SJSA1 (cell line): Measurements from ENCODE around the gene CMSS1. TPM values are rescaled to one million over a fixed set of nuclear protein-coding genes. Genes with fewer than 3 reads are reported as not detected.

ENCODE experiments used
- DNase-seq, 2 experiments: peaks; one replicate each; pipeline ENCODE4 v3.0.0-alpha.2; 2015 to 2020; ENCODE audit warnings: low spot score in 2 of 2, low read depth in 1 of 2
- H3K27ac ChIP-seq: fragments of 250-450 bp; sonication (Bioruptor Pico); 2 replicates; pipeline ENCODE4 v1.5.1; 2020; ENCODE audit warnings: mild to moderate bottlenecking, moderate library complexity
- H3K27me3 ChIP-seq: fragments of 250-450 bp; sonication (Bioruptor Pico); replicated peaks from 2 replicates; pipeline ENCODE4 v1.5.1; 2020; ENCODE audit warnings: mild to moderate bottlenecking, moderate library complexity
- H3K36me3 ChIP-seq: fragments of 250-450 bp; sonication (Bioruptor Pico); 2 replicates; pipeline ENCODE4 v1.5.1; 2020; ENCODE audit warnings: mild to moderate bottlenecking
- H3K4me1 ChIP-seq: fragments of 250-450 bp; sonication (Bioruptor Pico); replicated peaks from 2 replicates; pipeline ENCODE4 v1.6.1; 2021; ENCODE audit warnings: mild to moderate bottlenecking
- H3K4me3 ChIP-seq: fragments of 250-450 bp; sonication (Bioruptor Pico); 2 replicates; pipeline ENCODE4 v1.5.1; 2020; ENCODE audit warnings: mild to moderate bottlenecking
- H3K9me3 ChIP-seq: fragments of 250-450 bp; sonication (Bioruptor Pico); replicated peaks from 2 replicates; pipeline ENCODE4 v1.5.1; 2020; ENCODE audit warnings: mild to moderate bottlenecking
- total RNA-seq: library from RNA; depleted of rRNA; stranded (reverse); fragments of >200 nt; shearing (Covaris generic); gene quantifications from 2 replicates; pipeline ENCODE4 v1.2.3, GENCODE V29; 2014

The CMSS1 gene
- total RNA-seq, 1 experiment from 2014 or later, result 29.5 TPM

GRCh38 chr3:99938270-99938911 lies 120.7 kb downstream of the CMSS1 start:
- Histone ChIP-seq H3K27me3 (no peaks in the 10 kb centered on the region), H3K27ac (peak overlapping the region; percentile 36; the same call in 1 of the 2 replicates), H3K4me1 (peaks cover 27% of the 10 kb centered on the region), H3K9me3 (no peaks in the 10 kb centered on the region), H3K36me3 (no peaks in the 10 kb centered on the region), H3K4me3 (no peak overlapping the region)
- DNase-seq, result no peak

- Histone ChIP-seq H3K4me3 (no peak overlapping the region), H3K36me3 (no peaks in the 10 kb centered on the region), H3K9me3 (no peaks in the 10 kb centered on the region), H3K27me3 (no peaks in the 10 kb centered on the region), H3K4me1 (peaks cover 41% of the 10 kb centered on the region), H3K27ac (no peak overlapping the region)
- no peak for DNase-seq
These were observed 122.2 kb downstream of the CMSS1 start for GRCh38 chr3:99939876-99940275.

GRCh38 chr3:99940350-99940749 lies 122.7 kb downstream of the CMSS1 start:
- H3K27ac ChIP-seq, result no peak overlapping the region
- H3K36me3 ChIP-seq, result no peaks in the 10 kb centered on the region
- H3K4me1 ChIP-seq, result peaks cover 44% of the 10 kb centered on the region
- no peak overlapping the region for H3K4me3 ChIP-seq
- H3K27me3 ChIP-seq, result no peaks in the 10 kb centered on the region
- no peak for DNase-seq
- H3K9me3 ChIP-seq, result no peaks in the 10 kb centered on the region

- Histone ChIP-seq H3K36me3 (no peaks in the 10 kb centered on the region), H3K27ac (no peak overlapping the region), H3K9me3 (no peaks in the 10 kb centered on the region), H3K27me3 (no peaks in the 10 kb centered on the region), H3K4me3 (no peak overlapping the region), H3K4me1 (peaks cover 53% of the 10 kb centered on the region)
- DNase-seq, result no peak
These were observed 123.5 kb downstream of the CMSS1 start for GRCh38 chr3:99941211-99941610.

GRCh38 chr3:99943931-99944761 lies 126.5 kb downstream of the CMSS1 start:
- peak in 1 of 2 experiments; percentile 57 for DNase-seq
- no peaks in the 10 kb centered on the region for H3K27me3 ChIP-seq
- H3K36me3 ChIP-seq, result no peaks in the 10 kb centered on the region
- H3K27ac ChIP-seq, result peak overlapping the region; percentile 74
- H3K9me3 ChIP-seq, result no peaks in the 10 kb centered on the region
- H3K4me1 ChIP-seq, result peaks cover 45% of the 10 kb centered on the region
- no peak overlapping the region for H3K4me3 ChIP-seq

GRCh38 chr3:99945328-99945995 lies 127.8 kb downstream of the CMSS1 start:
- Histone ChIP-seq H3K27me3 (no peaks in the 10 kb centered on the region), H3K9me3 (no peaks in the 10 kb centered on the region), H3K4me1 (peaks cover 42% of the 10 kb centered on the region), H3K36me3 (no peaks in the 10 kb centered on the region), H3K27ac (peak overlapping the region; percentile 74), H3K4me3 (no peak overlapping the region)
- DNase-seq, result peak; percentile 82 to 90

GRCh38 chr3:99947356-99947755 lies 129.7 kb downstream of the CMSS1 start:
- no peaks in the 10 kb centered on the region for H3K9me3 ChIP-seq
- H3K4me3 ChIP-seq, result no peak overlapping the region
- no peak overlapping the region for H3K27ac ChIP-seq
- no peaks in the 10 kb centered on the region for H3K27me3 ChIP-seq
- no peaks in the 10 kb centered on the region for H3K36me3 ChIP-seq
- DNase-seq, result no peak
- H3K4me1 ChIP-seq, result peaks cover 52% of the 10 kb centered on the region

GRCh38 chr3:99948467-99949089 lies 130.9 kb downstream of the CMSS1 start:
- peaks cover 64% of the 10 kb centered on the region for H3K4me1 ChIP-seq
- no peak overlapping the region for H3K27ac ChIP-seq
- no peaks in the 10 kb centered on the region for H3K27me3 ChIP-seq
- no peak for DNase-seq
- no peaks in the 10 kb centered on the region for H3K9me3 ChIP-seq
- no peaks in the 10 kb centered on the region for H3K36me3 ChIP-seq
- H3K4me3 ChIP-seq, result no peak overlapping the region

- Histone ChIP-seq H3K4me3 (no peak overlapping the region), H3K27ac (no peak overlapping the region)
- no peak for DNase-seq
These were observed 132.5 kb downstream of the CMSS1 start for GRCh38 chr3:99949956-99950670.

GRCh38 chr3:99950921-99951320 lies 133.3 kb downstream of the CMSS1 start:
- DNase-seq, result no peak
- H3K27me3 ChIP-seq, result no peaks in the 10 kb centered on the region
- H3K4me3 ChIP-seq, result no peak overlapping the region
- no peak overlapping the region for H3K27ac ChIP-seq
- H3K9me3 ChIP-seq, result no peaks in the 10 kb centered on the region
- H3K4me1 ChIP-seq, result peaks cover 51% of the 10 kb centered on the region
- no peaks in the 10 kb centered on the region for H3K36me3 ChIP-seq

More at GRCh38 chr3:99949956-99950670, 132.5 kb downstream of the CMSS1 start:
- no peaks in the 10 kb centered on the region for H3K27me3 ChIP-seq
- H3K36me3 ChIP-seq, result no peaks in the 10 kb centered on the region
- H3K9me3 ChIP-seq, result no peaks in the 10 kb centered on the region
- H3K4me1 ChIP-seq, result peaks cover 57% of the 10 kb centered on the region

- H3K27me3 ChIP-seq, result no peaks in the 10 kb centered on the region
- H3K36me3 ChIP-seq, result no peaks in the 10 kb centered on the region
- H3K4me1 ChIP-seq, result peaks cover 43% of the 10 kb centered on the region
- no peaks in the 10 kb centered on the region for H3K9me3 ChIP-seq
- no peak overlapping the region for H3K4me3 ChIP-seq
- DNase-seq, result no peak
- peak overlapping the region; percentile 80 for H3K27ac ChIP-seq
These were observed 134.0 kb downstream of the CMSS1 start for GRCh38 chr3:99951701-99952100.

GRCh38 chr3:99952306-99952705 lies 134.6 kb downstream of the CMSS1 start:
- DNase-seq, result peak in 1 of 2 experiments; percentile 71
- Histone ChIP-seq H3K27me3 (no peaks in the 10 kb centered on the region), H3K4me1 (peaks cover 42% of the 10 kb centered on the region), H3K27ac (peak overlapping the region; percentile 80), H3K4me3 (no peak overlapping the region), H3K36me3 (no peaks in the 10 kb centered on the region), H3K9me3 (no peaks in the 10 kb centered on the region)

GRCh38 chr3:99953596-99953995 lies 135.9 kb downstream of the CMSS1 start:
- DNase-seq, result no peak
- Histone ChIP-seq H3K9me3 (no peaks in the 10 kb centered on the region), H3K4me3 (no peak overlapping the region), H3K27ac (peak overlapping the region; percentile 80), H3K4me1 (peaks cover 41% of the 10 kb centered on the region), H3K36me3 (no peaks in the 10 kb centered on the region), H3K27me3 (no peaks in the 10 kb centered on the region)
